ENCODE measurements around the gene PPM1N. TPM values are rescaled to one million over a fixed set of nuclear protein-coding genes. Genes with fewer than 3 reads are reported as not detected.

PPM1N gene
- polyA plus RNA-seq, 1 donor (not counting 4 experiments of a cell fraction or from before 2014, with no cell fraction given), result 1.9 TPM

- no peak overlapping the region for H3K4me2 ChIP-seq (ENCODE audit: control insufficient read depth, extremely low read depth, insufficient read depth, low read depth, low read length)
- no peak overlapping the region for H3K9ac ChIP-seq (ENCODE audit: control insufficient read depth, extremely low read depth, insufficient read depth, low read length)
- no peak overlapping the region for H2AFZ ChIP-seq (ENCODE audit: control insufficient read depth, low read length)
- no peaks in the 10 kb centered on the region for H3K9me1 ChIP-seq (ENCODE audit: control insufficient read depth, extremely low read depth, insufficient read depth, low read length)
- FAIRE-seq (no peak), DNase-seq (ENCODE audit: low read depth, low spot score) (no peak)
- H3K4me1 ChIP-seq (ENCODE audit: control insufficient read depth, extremely low read depth, insufficient read depth, low read length), result peaks cover 14% of the 10 kb centered on the region
- H3K4me3 ChIP-seq (ENCODE audit: control insufficient read depth in 2 of 3, extremely low read depth in 1 of 3, insufficient read depth in 2 of 3, low read depth in 1 of 3, low read length in 3 of 3), result no peak overlapping the region
- H3K36me3 ChIP-seq (ENCODE audit: control insufficient read depth in 2 of 2, extremely low read depth in 1 of 2, insufficient read depth in 2 of 2, low read length in 2 of 2), result no peaks in the 10 kb centered on the region
- no peaks in the 10 kb centered on the region for H3K79me2 ChIP-seq (ENCODE audit: control insufficient read depth, insufficient read depth, low read length)
- no peaks in the 10 kb centered on the region for H3K9me3 ChIP-seq (ENCODE audit: control insufficient read depth, low read depth, low read length)
- no peak overlapping the region for H3K27ac ChIP-seq (ENCODE audit: control insufficient read depth, insufficient read depth, low read length)
- TF ChIP-seq EZH2 (IDR thresholded peaks at IDR 0.05; ENCODE audit: low read length), result no peak
- no peak for TF ChIP-seq CTCF (optimal IDR thresholded peaks at IDR 0.05 in 1 of 3, IDR thresholded peaks at IDR 0.05 in 1 of 3, conservative IDR thresholded peaks at IDR 0.05 in 1 of 3; ENCODE audit: extremely low read depth in 1 of 3, insufficient read depth in 2 of 3, low read length in 3 of 3)
- no peaks in the 10 kb centered on the region for H4K20me1 ChIP-seq (ENCODE audit: control insufficient read depth, extremely low read depth, insufficient read depth, low read length)
- no peaks in the 10 kb centered on the region for H3K27me3 ChIP-seq (ENCODE audit: control insufficient read depth, extremely low read depth, insufficient read depth, low read length)
- dilution Hi-C loops (cut with MboI; ENCODE audit: extremely low pct_ligation_motif_present, low sequenced_read_pairs), result no loop called here
Measured at GRCh38 chr19:45475537-45476291, 22.5 kb upstream of the PPM1N start.

GRCh38 chr19:45476304-45476703 is 21.9 kb upstream of the PPM1N start:
- H3K9me1 ChIP-seq (ENCODE audit: control insufficient read depth, extremely low read depth, insufficient read depth, low read length), result no peaks in the 10 kb centered on the region
- no peak for FAIRE-seq
- DNase-seq (ENCODE audit: low read depth, low spot score), result no peak

More at GRCh38 chr19:45476304-45476703, 21.9 kb upstream of the PPM1N start:
- Histone ChIP-seq H4K20me1 (ENCODE audit: control insufficient read depth, extremely low read depth, insufficient read depth, low read length) (no peaks in the 10 kb centered on the region), H3K36me3 (ENCODE audit: control insufficient read depth in 2 of 2, extremely low read depth in 1 of 2, insufficient read depth in 2 of 2, low read length in 2 of 2) (no peaks in the 10 kb centered on the region), H3K4me1 (ENCODE audit: control insufficient read depth, extremely low read depth, insufficient read depth, low read length) (peaks cover 14% of the 10 kb centered on the region), H3K9ac (ENCODE audit: control insufficient read depth, extremely low read depth, insufficient read depth, low read length) (no peak overlapping the region), H3K79me2 (ENCODE audit: control insufficient read depth, insufficient read depth, low read length) (no peaks in the 10 kb centered on the region), H3K27ac (ENCODE audit: control insufficient read depth, insufficient read depth, low read length) (no peak overlapping the region), H2AFZ (ENCODE audit: control insufficient read depth, low read length) (no peak overlapping the region), H3K4me3 (ENCODE audit: control insufficient read depth in 2 of 3, extremely low read depth in 1 of 3, insufficient read depth in 2 of 3, low read depth in 1 of 3, low read length in 3 of 3) (no peak overlapping the region), H3K4me2 (ENCODE audit: control insufficient read depth, extremely low read depth, insufficient read depth, low read depth, low read length) (no peak overlapping the region), H3K27me3 (ENCODE audit: control insufficient read depth, extremely low read depth, insufficient read depth, low read length) (no peaks in the 10 kb centered on the region), H3K9me3 (ENCODE audit: control insufficient read depth, low read depth, low read length) (no peaks in the 10 kb centered on the region)
- dilution Hi-C loops (cut with MboI; ENCODE audit: extremely low pct_ligation_motif_present, low sequenced_read_pairs), result no loop called here
- TF ChIP-seq CTCF (optimal IDR thresholded peaks at IDR 0.05 in 1 of 3, IDR thresholded peaks at IDR 0.05 in 1 of 3, conservative IDR thresholded peaks at IDR 0.05 in 1 of 3; ENCODE audit: extremely low read depth in 1 of 3, insufficient read depth in 2 of 3, low read length in 3 of 3), result no peak
- no peak for TF ChIP-seq EZH2 (IDR thresholded peaks at IDR 0.05; ENCODE audit: low read length)

Data from keratinocyte (primary cell).